Transverse colon (tissue), 4 donors: ENCODE results near the gene OTUD3. TPM values are rescaled to one million over a fixed set of nuclear protein-coding genes. Genes with fewer than 3 reads are reported as not detected.
A peak's percentile ranks its signal among the peaks of the same experiment; 100 is the strongest.

Source experiments
- DNase-seq: peaks from one replicate; pipeline ENCODE4 v3.0.0-alpha.2; 2019
- H3K27ac ChIP-seq, 4 donors: fragments of 200-600 bp; sonication (generic); 2 replicates each; pipeline ENCODE4 v1.5.1; 2016 to 2018; ENCODE audit warnings: inconsistent platforms in 4 of 4
- H3K27me3 ChIP-seq: fragments of 200-600 bp; sonication (generic); 2 replicates; pipeline ENCODE4 v1.5.1; 2017; ENCODE audit warnings: inconsistent platforms
- H3K36me3 ChIP-seq, 4 donors: fragments of 200-600 bp; sonication (generic); 2 replicates each; pipeline ENCODE4 v1.5.1; 2017 to 2019; ENCODE audit warnings: inconsistent platforms in 4 of 4
- H3K4me1 ChIP-seq, 4 donors: fragments of 200-600 bp; sonication (generic); 2 replicates each; pipeline ENCODE4 v1.5.1; 2017 to 2020; ENCODE audit warnings: inconsistent platforms in 4 of 4
- H3K4me3 ChIP-seq, 4 donors: fragments of 200-600 bp; sonication (generic); 1 replicate in 1 of 4; 2 replicates in 3 of 4; pipeline versions ENCODE4 v1.5.1 to v1.6.1; 2017 to 2019; ENCODE audit warnings: inconsistent platforms in 4 of 4
- H3K9me3 ChIP-seq, 2 donors: fragments of 200-600 bp; sonication (generic); 2 replicates each; pipeline ENCODE4 v1.5.1; 2017 to 2019; ENCODE audit warnings: inconsistent platforms in 2 of 2
- EP300 ChIP-seq: sonication (generic); formaldehyde crosslinking; IDR thresholded peaks from one replicate; pipeline ENCODE4 v1.6.1; 2017; ENCODE audit warnings: antibody characterized with exemption, low read depth
- POLR2A ChIP-seq: fragments of 450-650 bp; IDR thresholded peaks from one replicate; pipeline ENCODE4 v1.6.1; 2016; ENCODE audit warnings: antibody characterized with exemption, mild to moderate bottlenecking, moderate library complexity
- POLR2AphosphoS5 ChIP-seq, 3 donors: sonication (generic); formaldehyde crosslinking; IDR thresholded peaks; one replicate each; pipeline ENCODE4 v1.6.1; 2016; ENCODE audit warnings: antibody characterized with exemption in 3 of 3
- WGBS, 2 donors: methylation state at CpG; one replicate each; pipeline ENCODE4 v1.1.5; 2018; ENCODE audit warnings: low coverage in 1 of 2; 5-methylcytosine and 5-hydroxymethylcytosine counted together
- in situ Hi-C, 4 donors: fragments of 200-750 bp; cut with MboI; loops; one replicate each; pipeline versions ENCODE4 v1.15.0 to v1.15.1; 2017; ENCODE audit warnings: low sequenced_read_pairs in 3 of 4, low pct_ligation_motif_present in 1 of 4, low pct_unique_long_range_greater_than_20kb in 1 of 4
- intact Hi-C: fragments of 100-400 bp; cut with DNase I; formaldehyde crosslinking; loops from one replicate; pipeline ENCODE4 v1.15.1; 2023; ENCODE audit warnings: low total_unique reads
- total RNA-seq, 4 donors: library from RNA; depleted of rRNA; stranded (reverse); fragments of >200 nt; gene quantifications; one replicate each; pipeline ENCODE4 v1.1.0, GENCODE V29; 2016
- TF ChIP-seq, protein P1 (sequence below), 5 experiments: fragments of 200-600 bp in 3 of 5; fragments of 450-650 bp in 2 of 5; sonication (generic) in 3 of 5; IDR thresholded peaks; 1 replicate in 2 of 5; 2 replicates in 3 of 5; pipeline ENCODE4 v1.5.1; 2016 to 2017; ENCODE audit warnings: antibody characterized with exemption in 5 of 5, inconsistent platforms in 3 of 5, mild to moderate bottlenecking in 2 of 5, moderate library complexity in 1 of 5

OTUD3 gene
- total RNA-seq, 4 donors from 2014 or later, result 5.9 to 10.8 (median 9.9) TPM

DNA sequence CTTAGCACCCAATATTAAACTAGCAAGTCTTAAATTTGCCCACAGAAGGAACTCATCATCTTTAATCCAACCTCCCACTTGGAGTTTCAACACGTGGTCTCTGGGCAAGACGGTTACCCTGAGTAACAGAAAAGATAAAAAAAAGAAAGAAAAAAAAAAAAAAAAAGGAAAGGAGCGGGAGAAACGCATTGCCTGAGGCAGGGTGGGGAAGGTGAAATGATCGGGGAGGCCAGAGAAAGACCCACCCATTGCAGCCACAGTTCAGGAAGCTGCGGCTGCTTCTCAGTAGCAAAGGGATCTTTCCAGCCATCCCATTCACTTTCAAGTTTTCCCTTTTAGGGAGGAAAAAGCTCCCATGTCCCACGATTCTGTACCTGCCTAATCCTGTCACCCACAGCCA lies 32.0 kb upstream of the OTUD3 start:
- Histone ChIP-seq H3K27me3 (no peaks in the 10 kb centered on the region), H3K4me3 (no peak overlapping the region), H3K9me3 (no peaks in the 10 kb centered on the region), H3K27ac (no peak overlapping the region), H3K4me1 (peaks cover 4 to 29% (median 20%) of the 10 kb centered on the region in 4 donors), H3K36me3 (no peaks in the 10 kb centered on the region)
- intact Hi-C loops, result no loop called here
- TF ChIP-seq POLR2AphosphoS5 (IDR thresholded peaks at IDR 0.05), result no peak
- TF ChIP-seq, protein P1, sequence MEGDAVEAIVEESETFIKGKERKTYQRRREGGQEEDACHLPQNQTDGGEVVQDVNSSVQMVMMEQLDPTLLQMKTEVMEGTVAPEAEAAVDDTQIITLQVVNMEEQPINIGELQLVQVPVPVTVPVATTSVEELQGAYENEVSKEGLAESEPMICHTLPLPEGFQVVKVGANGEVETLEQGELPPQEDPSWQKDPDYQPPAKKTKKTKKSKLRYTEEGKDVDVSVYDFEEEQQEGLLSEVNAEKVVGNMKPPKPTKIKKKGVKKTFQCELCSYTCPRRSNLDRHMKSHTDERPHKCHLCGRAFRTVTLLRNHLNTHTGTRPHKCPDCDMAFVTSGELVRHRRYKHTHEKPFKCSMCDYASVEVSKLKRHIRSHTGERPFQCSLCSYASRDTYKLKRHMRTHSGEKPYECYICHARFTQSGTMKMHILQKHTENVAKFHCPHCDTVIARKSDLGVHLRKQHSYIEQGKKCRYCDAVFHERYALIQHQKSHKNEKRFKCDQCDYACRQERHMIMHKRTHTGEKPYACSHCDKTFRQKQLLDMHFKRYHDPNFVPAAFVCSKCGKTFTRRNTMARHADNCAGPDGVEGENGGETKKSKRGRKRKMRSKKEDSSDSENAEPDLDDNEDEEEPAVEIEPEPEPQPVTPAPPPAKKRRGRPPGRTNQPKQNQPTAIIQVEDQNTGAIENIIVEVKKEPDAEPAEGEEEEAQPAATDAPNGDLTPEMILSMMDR (IDR thresholded peaks at IDR 0.05), result no peak
- TF ChIP-seq EP300, result no peak
- no peak for TF ChIP-seq POLR2A
- no peak for DNase-seq
- in situ Hi-C loops, result no loop called here
- 64 to 68% methylated on average over 6 to 7 of the region's 7 CpGs for WGBS, 2 donors

DNA sequence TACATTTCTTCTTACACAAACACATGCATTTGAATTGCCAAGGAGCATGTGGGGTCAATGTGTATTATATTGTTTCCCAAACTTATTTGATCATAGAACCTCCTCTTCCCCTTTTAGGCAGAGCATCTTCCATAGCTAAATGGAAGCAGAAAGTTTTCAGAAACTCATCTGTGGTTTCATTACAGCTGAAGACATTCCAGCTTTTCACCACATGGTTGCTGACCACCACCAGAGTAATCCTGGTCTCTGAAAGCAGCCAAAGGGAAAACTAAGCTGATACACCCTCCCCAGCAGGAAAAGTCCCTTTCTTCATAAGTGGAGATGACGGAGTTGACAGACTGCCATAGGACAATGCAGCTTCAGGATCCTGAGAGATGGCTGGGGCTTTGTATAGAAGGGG lies 30.2 kb upstream of the OTUD3 start:
- Histone ChIP-seq H3K36me3 (no peaks in the 10 kb centered on the region), H3K27me3 (no peaks in the 10 kb centered on the region), H3K4me3 (no peak overlapping the region), H3K9me3 (no peaks in the 10 kb centered on the region), H3K27ac (no peak overlapping the region), H3K4me1 (peaks cover 0 to 13% (median 5%) of the 10 kb centered on the region in 4 donors)
- TF ChIP-seq, protein P1 (IDR thresholded peaks at IDR 0.05), result no peak
- TF ChIP-seq POLR2AphosphoS5 (IDR thresholded peaks at IDR 0.05) (no peak), POLR2A (no peak), EP300 (no peak)
- no peak for DNase-seq
- 50 to 88% methylated on average over 1 of the region's 1 CpG for WGBS, 2 donors
- intact Hi-C loops, result no loop called here
- in situ Hi-C loops, result no loop called here

DNA sequence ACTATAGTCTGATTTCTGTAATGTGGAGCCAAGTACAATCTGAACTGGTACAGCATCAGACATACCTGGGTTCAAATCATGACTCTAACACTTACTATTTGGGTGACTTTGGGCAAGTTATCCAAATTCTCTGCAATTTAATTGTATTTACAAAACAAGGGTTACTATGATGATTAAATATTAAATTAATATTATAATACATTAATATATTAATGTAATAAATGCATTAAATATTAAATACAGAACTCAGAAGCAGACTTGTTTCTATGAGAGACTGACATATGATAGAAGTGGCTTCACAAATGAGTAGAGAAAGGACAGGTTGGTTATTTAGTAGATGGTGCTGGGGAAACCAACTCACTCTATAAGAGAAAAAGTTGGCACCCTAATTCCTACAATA lies 27.3 kb upstream of the OTUD3 start:
- Histone ChIP-seq H3K27me3 (no peaks in the 10 kb centered on the region), H3K9me3 (no peaks in the 10 kb centered on the region), H3K4me1 (peaks cover 0 to 7% (median 0%) of the 10 kb centered on the region in 4 donors), H3K36me3 (no peaks in the 10 kb centered on the region), H3K27ac (no peak overlapping the region), H3K4me3 (no peak overlapping the region)
- DNase-seq, result no peak
- TF ChIP-seq, protein P1 (IDR thresholded peaks at IDR 0.05), result no peak
- no peak for TF ChIP-seq POLR2AphosphoS5 (IDR thresholded peaks at IDR 0.05)
- TF ChIP-seq POLR2A, result no peak
- TF ChIP-seq EP300, result no peak
- in situ Hi-C loops (no loop called here), intact Hi-C loops (no loop called here)

GRCh38 chr1:19858893-19859292 lies 23.3 kb upstream of the OTUD3 start:
- no peak for DNase-seq
- TF ChIP-seq POLR2AphosphoS5 (IDR thresholded peaks at IDR 0.05), result no peak
- TF ChIP-seq, protein P1 (IDR thresholded peaks at IDR 0.05), result peak in 1 of 5 experiments; percentile 22
- H3K9me3 ChIP-seq, result peaks cover 0 to 6% of the 10 kb centered on the region in 2 donors
- no peaks in the 10 kb centered on the region for H3K36me3 ChIP-seq
- no peak overlapping the region for H3K4me3 ChIP-seq
- in situ Hi-C loops, result no loop called here
- 7 to 14% methylated on average over 5 of the region's 5 CpGs for WGBS, 2 donors
- H3K4me1 ChIP-seq, result peaks cover 0 to 27% (median 14%) of the 10 kb centered on the region in 4 donors
- intact Hi-C loops, result no loop called here
- no peaks in the 10 kb centered on the region for H3K27me3 ChIP-seq
- H3K27ac ChIP-seq, result no peak overlapping the region
